GM12892 (cell line): ENCODE data around the gene GNA14.
"Not testable (repeated sequence)": the region's sequence is repeated elsewhere in the genome, so short reads cannot be mapped to it uniquely, and the experiment has no call there.

ENCODE experiments used
- POLR2A ChIP-seq: IDR thresholded peaks from 2 replicates; pipeline ENCODE4 v1.6.1; 2011; ENCODE audit warnings: low read depth, low read length, control low read depth
- POLR2AphosphoS5 ChIP-seq: IDR thresholded peaks from 2 replicates; pipeline ENCODE4 v1.6.1; 2011; ENCODE audit warnings: low read depth, low read length, control low read depth
- TAF1 ChIP-seq: IDR thresholded peaks from 2 replicates; pipeline ENCODE4 v1.6.1; 2011; ENCODE audit warnings: low read depth, mild to moderate bottlenecking, control low read depth, low read length, borderline replicate concordance

DNA sequence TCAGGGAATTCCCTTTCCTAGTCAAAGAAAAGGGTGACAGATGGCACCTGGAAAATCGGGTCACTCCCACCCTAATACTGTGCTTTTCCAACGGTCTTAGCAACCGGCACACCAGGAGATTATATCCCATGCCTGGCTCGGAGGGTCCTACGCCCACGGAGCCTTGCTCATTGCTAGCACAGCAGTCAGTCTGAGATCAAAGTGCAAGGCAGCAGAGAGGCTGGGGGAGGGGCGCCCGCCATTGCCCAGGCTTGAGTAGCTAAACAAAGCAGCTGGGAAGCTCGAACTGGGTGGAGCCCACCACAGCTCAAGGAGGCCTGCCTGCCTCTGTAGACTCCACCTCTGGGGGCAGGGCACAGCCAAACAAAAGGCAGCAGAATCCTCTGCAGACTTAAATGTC is 239.6 kb downstream of the GNA14 start:
- not testable (repeated sequence) for TF ChIP-seq POLR2AphosphoS5, POLR2A, TAF1
